Measurements from ENCODE around the gene GADD45GIP1.
A peak's percentile ranks its signal among the peaks of the same experiment; 100 is the strongest.

The GADD45GIP1 gene

GRCh38 chr19:12956446-12957388 lies at the start of gene GADD45GIP1:
Gene GADD45GIP1, minus strand, starts transcription at chr19:12957223. Its CDS starts 11 bp downstream, at chr19:12957212.
- TF ChIP-seq Cebpa-rat (IDR thresholded peaks at IDR 0.05), result no peak
- Histone ChIP-seq H3K9me3 (no peaks in the 10 kb centered on the region), H4K20me1 (peaks cover 47% of the 10 kb centered on the region), H3K36me3 (peaks cover 38% of the 10 kb centered on the region), H3K4me3 (peak within 1 kb of the TSS; percentile 80), H3K9ac (peak within 1 kb of the TSS; percentile 93), H3K27me3 (no peaks in the 10 kb centered on the region), H3K4me2 (peak within 1 kb of the TSS; percentile 89), H3K27ac (peak within 1 kb of the TSS; percentile 94), H3K4me1 (peaks cover 50% of the 10 kb centered on the region)

GRCh38 chr19:13005861-13006370 lies 48.9 kb upstream of the GADD45GIP1 start:
- Histone ChIP-seq H3K9ac (no peak overlapping the region), H3K4me1 (peaks cover 56% of the 10 kb centered on the region), H3K36me3 (peaks cover 11% of the 10 kb centered on the region), H3K27ac (no peak overlapping the region), H3K4me2 (peak overlapping the region; percentile 65), H3K4me3 (no peak overlapping the region), H3K27me3 (peaks cover 30% of the 10 kb centered on the region), H3K9me3 (no peaks in the 10 kb centered on the region), H4K20me1 (peaks cover 97% of the 10 kb centered on the region)
- no peak for TF ChIP-seq Cebpa-rat (IDR thresholded peaks at IDR 0.05)

GRCh38 chr19:13005253-13005652 lies 48.2 kb upstream of the GADD45GIP1 start:
- peaks cover 23% of the 10 kb centered on the region for H3K27me3 ChIP-seq
- no peak for TF ChIP-seq Cebpa-rat (IDR thresholded peaks at IDR 0.05)
- peaks cover 56% of the 10 kb centered on the region for H3K4me1 ChIP-seq
- no peaks in the 10 kb centered on the region for H3K9me3 ChIP-seq
- H4K20me1 ChIP-seq, result peaks cover 97% of the 10 kb centered on the region
- no peak overlapping the region for H3K27ac ChIP-seq
- H3K4me3 ChIP-seq, result no peak overlapping the region
- peak overlapping the region; percentile 65; the same call in 1 of the 2 replicates for H3K4me2 ChIP-seq
- H3K9ac ChIP-seq, result no peak overlapping the region
- peaks cover 11% of the 10 kb centered on the region for H3K36me3 ChIP-seq

- H3K9ac ChIP-seq, result no peak overlapping the region
- H3K36me3 ChIP-seq, result peaks cover 16% of the 10 kb centered on the region
- peaks cover 13% of the 10 kb centered on the region for H3K27me3 ChIP-seq
- peaks cover 49% of the 10 kb centered on the region for H3K4me1 ChIP-seq
- peaks cover 97% of the 10 kb centered on the region for H4K20me1 ChIP-seq
- no peak for TF ChIP-seq Cebpa-rat (IDR thresholded peaks at IDR 0.05)
- H3K4me2 ChIP-seq, result no peak overlapping the region
- no peaks in the 10 kb centered on the region for H3K9me3 ChIP-seq
- no peak overlapping the region for H3K27ac ChIP-seq
- H3K4me3 ChIP-seq, result no peak overlapping the region
Measured at GRCh38 chr19:13004273-13004672, 47.2 kb upstream of the GADD45GIP1 start.

- Histone ChIP-seq H3K4me3 (no peak overlapping the region), H3K9me3 (no peaks in the 10 kb centered on the region), H3K4me1 (peaks cover 45% of the 10 kb centered on the region), H3K4me2 (no peak overlapping the region), H3K27me3 (peaks cover 1% of the 10 kb centered on the region; the same call in 1 of the 2 replicates), H4K20me1 (peaks cover 94% of the 10 kb centered on the region), H3K27ac (no peak overlapping the region), H3K36me3 (peaks cover 16% of the 10 kb centered on the region), H3K9ac (no peak overlapping the region)
- TF ChIP-seq Cebpa-rat (IDR thresholded peaks at IDR 0.05), result no peak
Measured at GRCh38 chr19:13003081-13003480, 46.1 kb upstream of the GADD45GIP1 start.

GRCh38 chr19:13002166-13002898 lies 45.3 kb upstream of the GADD45GIP1 start:
- Histone ChIP-seq H3K9ac (no peak overlapping the region), H3K4me3 (no peak overlapping the region), H3K4me2 (no peak overlapping the region), H3K9me3 (no peaks in the 10 kb centered on the region), H4K20me1 (peaks cover 94% of the 10 kb centered on the region), H3K27ac (no peak overlapping the region), H3K4me1 (peaks cover 49% of the 10 kb centered on the region), H3K27me3 (no peaks in the 10 kb centered on the region), H3K36me3 (peaks cover 14% of the 10 kb centered on the region)
- TF ChIP-seq Cebpa-rat (IDR thresholded peaks at IDR 0.05), result no peak

GRCh38 chr19:13001502-13002165 lies 44.6 kb upstream of the GADD45GIP1 start:
- Histone ChIP-seq H3K9ac (no peak overlapping the region), H3K4me3 (no peak overlapping the region), H3K36me3 (peaks cover 14% of the 10 kb centered on the region), H3K9me3 (no peaks in the 10 kb centered on the region), H4K20me1 (peaks cover 94% of the 10 kb centered on the region), H3K27ac (no peak overlapping the region), H3K4me1 (peaks cover 49% of the 10 kb centered on the region), H3K27me3 (no peaks in the 10 kb centered on the region), H3K4me2 (peak overlapping the region; percentile 43)
- no peak for TF ChIP-seq Cebpa-rat (IDR thresholded peaks at IDR 0.05)

- Histone ChIP-seq H3K27me3 (peaks cover under 1% of the 10 kb centered on the region; the same call in 1 of the 2 replicates), H3K9me3 (no peaks in the 10 kb centered on the region), H3K4me2 (peak overlapping the region; percentile 43)
Measured at GRCh38 chr19:13001166-13001501, 44.1 kb upstream of the GADD45GIP1 start.

More at GRCh38 chr19:13001166-13001501, 44.1 kb upstream of the GADD45GIP1 start:
- Histone ChIP-seq H4K20me1 (peaks cover 92% of the 10 kb centered on the region), H3K4me3 (no peak overlapping the region), H3K4me1 (peaks cover 47% of the 10 kb centered on the region), H3K27ac (peak overlapping the region; percentile 26; the same call in 1 of the 2 replicates), H3K36me3 (peaks cover 14% of the 10 kb centered on the region), H3K9ac (no peak overlapping the region)
- TF ChIP-seq Cebpa-rat (IDR thresholded peaks at IDR 0.05), result no peak
